Neural progenitor cell (in vitro differentiated cells): ENCODE measurements around the gene CBLN4.

Experiments
- CTCF ChIP-seq: fragments of 200-600 bp; sonication (generic); IDR thresholded peaks from 2 replicates; pipeline ENCODE4 v1.5.1; 2017; ENCODE audit warnings: antibody characterized with exemption, mild to moderate bottlenecking
- EZH2 ChIP-seq: fragments of 200-600 bp; sonication (generic); IDR thresholded peaks from 2 replicates; pipeline ENCODE4 v1.6.1; 2017; ENCODE audit warnings: antibody characterized with exemption, mild to moderate bottlenecking, moderate library complexity
- EZH2phosphoT487 ChIP-seq: fragments of 200-600 bp; sonication (generic); IDR thresholded peaks from 2 replicates; pipeline ENCODE4 v1.6.1; 2017; ENCODE audit warnings: antibody characterized with exemption

DNA sequence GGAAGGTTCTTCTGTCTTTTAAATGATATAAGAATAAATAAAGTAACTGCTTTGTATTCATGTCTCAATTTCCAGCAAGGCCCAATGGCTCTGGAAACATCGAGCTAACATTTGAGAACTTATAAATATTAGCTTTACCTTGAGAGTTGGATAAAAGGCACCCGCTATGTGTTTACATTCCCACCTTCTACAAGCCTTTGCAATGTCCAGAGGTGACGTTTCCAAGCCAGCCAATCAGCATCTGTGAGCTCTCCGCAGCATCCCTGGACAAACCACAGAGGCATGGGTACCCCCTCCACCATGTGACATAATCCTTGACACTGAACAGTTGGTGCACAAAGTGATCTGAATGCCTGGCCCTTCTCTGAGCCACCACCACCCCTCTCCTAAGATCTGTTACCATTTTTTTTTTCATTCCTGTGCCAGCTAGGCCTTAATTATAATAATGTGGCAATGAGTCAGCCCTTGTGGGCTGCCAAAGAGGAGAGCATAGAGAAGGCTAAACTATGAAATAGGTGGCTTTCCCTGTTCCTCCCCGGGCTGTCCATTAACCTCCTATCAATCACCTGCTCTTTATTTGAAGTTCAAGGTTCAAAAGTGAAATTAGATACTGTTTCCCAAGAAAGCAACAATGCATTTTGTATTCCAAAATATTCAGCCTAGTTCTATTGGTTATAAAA, 4.1 kb downstream of the CBLN4 start:
- TF ChIP-seq CTCF = no peak
- no peak for TF ChIP-seq EZH2
- TF ChIP-seq EZH2phosphoT487 = no peak
